ENCODE results near the gene RFC4. TPM values are rescaled to one million over a fixed set of nuclear protein-coding genes. Genes with fewer than 3 reads are reported as not detected.

Gene RFC4
- total and polyA plus RNA-seq, 2 of the 8 experiments (the other 6 are each of a cell fraction or from before 2014, with no cell fraction given), result 21.8 to 86.9 TPM

DNA sequence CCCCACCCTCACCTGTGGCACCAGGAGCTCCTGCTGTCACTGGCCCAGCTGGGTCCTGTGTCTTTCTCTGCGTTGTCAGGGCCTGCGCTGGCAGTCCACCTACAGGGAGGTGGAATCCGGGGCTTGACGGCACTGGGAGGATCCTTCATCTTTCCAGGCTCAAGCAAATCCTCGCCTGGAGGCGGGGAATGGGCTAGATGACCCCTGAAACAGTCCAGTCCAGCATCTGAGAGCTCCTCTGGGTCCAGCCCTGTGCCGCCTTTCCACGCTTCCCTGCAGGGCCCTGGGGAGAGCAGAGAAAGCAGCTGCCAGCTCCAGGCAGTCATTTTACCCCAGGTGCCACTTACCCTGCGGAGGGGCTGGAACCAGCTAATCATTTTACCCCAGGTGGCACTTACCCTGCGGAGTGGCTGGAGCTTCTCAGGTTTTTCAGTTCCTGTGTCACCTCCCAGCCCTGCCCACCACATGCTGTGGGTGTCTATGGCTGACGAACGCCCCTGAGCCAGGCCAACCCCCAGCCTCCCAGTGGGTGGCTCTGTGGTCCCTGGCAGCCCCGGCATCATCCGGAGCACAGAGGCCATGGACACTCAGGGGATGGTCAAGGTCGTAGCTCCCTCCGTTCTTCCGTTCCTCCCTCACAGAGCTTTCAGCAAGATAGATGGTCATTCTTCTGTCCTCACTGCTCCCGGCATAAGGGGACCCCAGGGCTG, 18.3 kb upstream of the RFC4 start:
- Histone ChIP-seq H3K36me3 (ENCODE audit: control insufficient read depth in 2 of 4, insufficient read depth in 4 of 4, low read length in 3 of 4) (no peaks in the 10 kb centered on the region), H3K4me1 (replicated peaks in 1 of 4; ENCODE audit: control insufficient read depth in 3 of 4, insufficient read depth in 4 of 4, low read length in 3 of 4) (peaks cover 7 to 23% (median 19%) of the 10 kb centered on the region in 4 experiments), H2BK120ac (replicated peaks; ENCODE audit: low read depth, low read length) (no peak overlapping the region), H3K27ac (ENCODE audit: low read depth, low read length) (no peak overlapping the region), H2AK5ac (ENCODE audit: low read depth, low read length) (no peak overlapping the region), H2BK5ac (ENCODE audit: low read depth, low read length) (no peak overlapping the region), H3K4ac (replicated peaks; ENCODE audit: insufficient read length, low read depth, low read length) (no peak overlapping the region), H4K8ac (ENCODE audit: extremely low read depth, insufficient read depth, low read length) (no peak overlapping the region), H3K23ac (ENCODE audit: insufficient read length) (no peak overlapping the region), H3K27me3 (replicated peaks in 1 of 4; ENCODE audit: control insufficient read depth in 3 of 4, extremely low read depth in 1 of 4, insufficient read depth in 3 of 4, low read length in 3 of 4) (peaks cover 0 to 33% (median 26%) of the 10 kb centered on the region in 4 experiments; a peak in 6 of 7 replicates), H2BK20ac (ENCODE audit: low read length) (no peak overlapping the region), H3K79me2 (ENCODE audit: control insufficient read depth in 1 of 2, insufficient read depth in 2 of 2, low read length in 2 of 2) (no peaks in the 10 kb centered on the region), H3K9me3 (ENCODE audit: insufficient read depth in 2 of 2, low read depth in 1 of 2, low read length in 1 of 2) (no peaks in the 10 kb centered on the region), H3K18ac (ENCODE audit: extremely low read depth, low read length) (no peak overlapping the region; the same call in 1 of the 2 replicates), H4K20me1 (replicated peaks in 1 of 2; ENCODE audit: control insufficient read depth in 1 of 2, insufficient read depth in 2 of 2, low read length in 2 of 2) (no peaks in the 10 kb centered on the region), H3K4me2 (ENCODE audit: insufficient read depth in 1 of 2, low read depth in 2 of 2, low read length in 2 of 2) (peak overlapping the region; percentile 70 to 85), H3K4me3 (ENCODE audit: extremely low read depth in 1 of 4, insufficient read depth in 2 of 4, low read depth in 3 of 4, low read length in 4 of 4) (peak overlapping the region; percentile 34 to 69 (median 46); a peak in 7 of 8 replicates), H3K23me2 (ENCODE audit: low read depth, low read length) (peaks cover 15% of the 10 kb centered on the region; the same call in 1 of the 2 replicates), H2BK12ac (ENCODE audit: low read depth, low read length) (no peak overlapping the region), H2BK15ac (ENCODE audit: low read length) (no peak overlapping the region), H3K9ac (replicated peaks in 1 of 4; ENCODE audit: extremely low read depth in 1 of 4, low read depth in 3 of 4, low read length in 3 of 4) (no peak overlapping the region), H4K5ac (ENCODE audit: insufficient read length, low read depth, low read length) (peak overlapping the region; percentile 9), H4K91ac (replicated peaks; ENCODE audit: insufficient read length, low read length) (no peak overlapping the region), H2AFZ (ENCODE audit: low read length) (no peak overlapping the region), H3K14ac (ENCODE audit: insufficient read length) (no peak overlapping the region), H3K79me1 (ENCODE audit: low read depth, low read length) (no peaks in the 10 kb centered on the region; the same call in 1 of the 2 replicates), H3K56ac (replicated peaks; ENCODE audit: insufficient read length, low read depth, low read length) (no peak overlapping the region)
- peak in 1 of 2 experiments; percentile 50 for DNase-seq (ENCODE audit: low read depth in 1 of 2, low spot score in 2 of 2)
- WGBS, 2 experiments (ENCODE audit: extremely low coverage in 1 of 2, insufficient coverage in 1 of 2, insufficient read length in 1 of 2, insufficient replicate concordance in 2 of 2, low coverage in 1 of 2, low lambda C conversion rate in 2 of 2, missing lambda C conversion rate in 1 of 2), result 48% methylated on average over 18 of the region's 18 CpGs; no CpG with 5 or more reads in 1 of the 2 experiments
- FAIRE-seq, result no peak
- ChIA-PET POLR2A (ENCODE audit: partially characterized antibody) (interaction anchor here (1.2 to 7.4 kb wide), 5 partner anchors 18 to 106 kb away, joined by 3 to 73 read pairs (median 13); partner anchors contain the start of genes EIF4A2, RFC4 and ST6GAL1), CTCF (ENCODE audit: partially characterized antibody) (interaction anchor here (0.5 to 5.4 kb wide), 8 partner anchors 11 to 885 kb away, joined by 3 to 43 read pairs (median 3); no protein-coding TSS in a partner anchor)
- no peak for TF ChIP-seq KDM4A (IDR thresholded peaks at IDR 0.05; ENCODE audit: low read depth, low read length, severe bottlenecking)

Measured in H1 (cell line).